Cardiac atrium fibroblast (primary cell): ENCODE measurements around the gene CSF3R. TPM values are rescaled to one million over a fixed set of nuclear protein-coding genes. Genes with fewer than 3 reads are reported as not detected.

Experiments
- total RNA-seq: library from RNA; depleted of rRNA; stranded (reverse); fragments of >200 nt; gene quantifications from 2 replicates; pipeline ENCODE4 v1.2.3, GENCODE V29; 2015

CSF3R gene
- under 0.01 TPM in 1 of 2 replicates, not detected in the other for total RNA-seq

GRCh38 chr1:36482724-36483388 lies at the start of gene CSF3R:
CSF3R (minus strand) TSS chr1:36482913; CDS start chr1:36479496, 3,417 bp downstream.

GRCh38 chr1:36463803-36464604 lies 18.7 kb downstream of the CSF3R start, which contains the start of gene MRPS15:
MRPS15 (minus strand) TSS chr1:36464384; CDS start chr1:36464275, 109 bp downstream.

DNA sequence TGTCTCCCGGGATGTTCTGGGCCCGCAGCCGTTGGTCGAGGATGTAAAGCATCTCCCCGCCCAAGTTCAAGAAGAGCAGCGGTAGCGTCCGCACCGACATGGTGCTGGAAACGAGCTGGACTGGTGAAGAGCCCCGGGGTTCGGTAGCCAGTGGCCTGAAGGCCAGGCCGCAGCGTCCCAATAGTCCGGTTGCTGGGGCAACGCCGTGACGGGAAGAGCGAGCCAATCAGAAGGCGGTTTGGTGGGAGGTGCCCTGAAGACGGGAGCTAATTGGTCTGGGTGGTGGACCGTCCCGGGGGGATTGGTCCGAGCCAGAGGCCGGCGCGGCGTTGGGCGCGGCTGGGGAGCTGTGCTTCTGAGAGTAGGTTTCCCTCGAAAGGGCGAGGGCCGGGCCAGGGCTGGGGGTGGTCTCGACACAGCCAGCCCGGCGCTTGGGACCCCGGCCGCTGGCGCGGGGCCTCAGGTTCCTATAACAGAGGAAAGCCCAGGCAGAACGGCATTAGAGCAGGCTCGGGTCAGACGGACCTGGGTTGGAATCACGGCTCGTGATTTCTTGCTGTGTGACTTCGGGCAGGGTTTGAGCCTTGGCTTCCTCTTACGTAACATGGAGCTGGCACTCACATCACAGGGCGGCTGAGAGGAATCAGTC lies 32.3 kb downstream of the CSF3R start, which contains the start of gene OSCP1:
Gene OSCP1 (minus strand): TSS at position 182 of the 649 bp plus-strand sequence. CDS start 82 bp downstream, at position 100.

Other genes with a start within 250 kb of the CSF3R start
- gene SH3D21, start 176.5 kb downstream of the CSF3R start, total RNA-seq, result 3.6 and 4.7 TPM in 2 replicates
- 209 and 221 TPM in 2 replicates for gene EVA1B, start 159.3 kb downstream of the CSF3R start, total RNA-seq
- gene STK40, start 97.0 kb downstream of the CSF3R start, total RNA-seq, result 14.3 and 41.7 TPM in 2 replicates
- gene LSM10, start 85.0 kb downstream of the CSF3R start, total RNA-seq, result 24.7 and 47.8 TPM in 2 replicates
- 3.2 and 8.3 TPM in 2 replicates for gene OSCP1, start 32.5 kb downstream of the CSF3R start, total RNA-seq
- 61.2 and 63.3 TPM in 2 replicates for gene MRPS15, start 18.5 kb downstream of the CSF3R start, total RNA-seq